ENCODE data around the gene RAD51B.

- TF ChIP-seq CTCF (IDR thresholded peaks at IDR 0.05; ENCODE audit: insufficient read depth, low read length) (no peak), POLR2AphosphoS5 (IDR thresholded peaks at IDR 0.05; ENCODE audit: low read depth) (no peak), GABPA (IDR thresholded peaks at IDR 0.05; ENCODE audit: low read depth) (no peak), SPI1 (IDR thresholded peaks at IDR 0.05; ENCODE audit: borderline replicate concordance, low read depth) (no peak)
- TF ChIP-seq, protein P1, sequence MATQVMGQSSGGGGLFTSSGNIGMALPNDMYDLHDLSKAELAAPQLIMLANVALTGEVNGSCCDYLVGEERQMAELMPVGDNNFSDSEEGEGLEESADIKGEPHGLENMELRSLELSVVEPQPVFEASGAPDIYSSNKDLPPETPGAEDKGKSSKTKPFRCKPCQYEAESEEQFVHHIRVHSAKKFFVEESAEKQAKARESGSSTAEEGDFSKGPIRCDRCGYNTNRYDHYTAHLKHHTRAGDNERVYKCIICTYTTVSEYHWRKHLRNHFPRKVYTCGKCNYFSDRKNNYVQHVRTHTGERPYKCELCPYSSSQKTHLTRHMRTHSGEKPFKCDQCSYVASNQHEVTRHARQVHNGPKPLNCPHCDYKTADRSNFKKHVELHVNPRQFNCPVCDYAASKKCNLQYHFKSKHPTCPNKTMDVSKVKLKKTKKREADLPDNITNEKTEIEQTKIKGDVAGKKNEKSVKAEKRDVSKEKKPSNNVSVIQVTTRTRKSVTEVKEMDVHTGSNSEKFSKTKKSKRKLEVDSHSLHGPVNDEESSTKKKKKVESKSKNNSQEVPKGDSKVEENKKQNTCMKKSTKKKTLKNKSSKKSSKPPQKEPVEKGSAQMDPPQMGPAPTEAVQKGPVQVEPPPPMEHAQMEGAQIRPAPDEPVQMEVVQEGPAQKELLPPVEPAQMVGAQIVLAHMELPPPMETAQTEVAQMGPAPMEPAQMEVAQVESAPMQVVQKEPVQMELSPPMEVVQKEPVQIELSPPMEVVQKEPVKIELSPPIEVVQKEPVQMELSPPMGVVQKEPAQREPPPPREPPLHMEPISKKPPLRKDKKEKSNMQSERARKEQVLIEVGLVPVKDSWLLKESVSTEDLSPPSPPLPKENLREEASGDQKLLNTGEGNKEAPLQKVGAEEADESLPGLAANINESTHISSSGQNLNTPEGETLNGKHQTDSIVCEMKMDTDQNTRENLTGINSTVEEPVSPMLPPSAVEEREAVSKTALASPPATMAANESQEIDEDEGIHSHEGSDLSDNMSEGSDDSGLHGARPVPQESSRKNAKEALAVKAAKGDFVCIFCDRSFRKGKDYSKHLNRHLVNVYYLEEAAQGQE (IDR thresholded peaks at IDR 0.05; ENCODE audit: insufficient replicate concordance, low read depth): no peak
Measured at GRCh38 chr14:68450391-68451120, 631.0 kb downstream of the RAD51B start.

Measured in HL-60 (cell line).